HAP-1 (cell line): Measurements from ENCODE around the gene TRAM2.

Source experiments
- DNase-seq, 2 experiments: peaks; one replicate each; pipeline ENCODE4 v3.0.0-alpha.2; 2016 to 2020; ENCODE audit warnings: low spot score in 2 of 2
- H3K27me3 ChIP-seq: fragments of 250-450 bp; sonication (Bioruptor Pico); 2 replicates; pipeline ENCODE4 v1.5.1; 2020; ENCODE audit warnings: low read depth, mild to moderate bottlenecking, moderate library complexity
- H3K36me3 ChIP-seq: fragments of 250-450 bp; sonication (Bioruptor Pico); replicated peaks from 2 replicates; pipeline ENCODE4 v1.5.1; 2020; ENCODE audit warnings: mild to moderate bottlenecking
- H3K4me1 ChIP-seq: fragments of 250-450 bp; sonication (Bioruptor Pico); 2 replicates; pipeline ENCODE4 v1.5.1; 2020; ENCODE audit warnings: mild to moderate bottlenecking
- H3K4me3 ChIP-seq: fragments of 250-450 bp; sonication (Bioruptor Pico); 2 replicates; pipeline ENCODE4 v1.5.1; 2020; ENCODE audit warnings: mild to moderate bottlenecking, moderate library complexity
- H3K9me3 ChIP-seq: fragments of 250-450 bp; sonication (Bioruptor Pico); 2 replicates; pipeline ENCODE4 v1.5.1; 2020; ENCODE audit warnings: mild to moderate bottlenecking, moderate library complexity
- in situ Hi-C: fragments of 300-500 bp; cut with MboI; formaldehyde crosslinking; loops from 3 replicates; pipeline ENCODE4 v1.14.3; 2020; ENCODE audit warnings: low sequenced_read_pairs, inconsistent platforms, mixed read lengths

TRAM2 gene

GRCh38 chr6:52531396-52531795, 45.5 kb downstream of the TRAM2 start:
- H3K36me3 ChIP-seq: no peaks in the 10 kb centered on the region
- in situ Hi-C loops: no loop called here
- DNase-seq: no peak
- H3K4me1 ChIP-seq: no peaks in the 10 kb centered on the region
- H3K4me3 ChIP-seq: no peak overlapping the region
- no peaks in the 10 kb centered on the region for H3K9me3 ChIP-seq
- no peaks in the 10 kb centered on the region for H3K27me3 ChIP-seq

- in situ Hi-C loops: no loop called here
- DNase-seq: no peak
Observed at GRCh38 chr6:52530351-52530750, 46.5 kb downstream of the TRAM2 start.

GRCh38 chr6:52529311-52529710, 47.5 kb downstream of the TRAM2 start:
- in situ Hi-C loops: no loop called here
- Histone ChIP-seq H3K9me3 (no peaks in the 10 kb centered on the region), H3K36me3 (no peaks in the 10 kb centered on the region), H3K27me3 (no peaks in the 10 kb centered on the region), H3K4me1 (no peaks in the 10 kb centered on the region), H3K4me3 (no peak overlapping the region)
- no peak for DNase-seq

More at GRCh38 chr6:52530351-52530750, 46.5 kb downstream of the TRAM2 start:
- Histone ChIP-seq H3K36me3 (no peaks in the 10 kb centered on the region), H3K4me3 (no peak overlapping the region), H3K27me3 (no peaks in the 10 kb centered on the region), H3K4me1 (no peaks in the 10 kb centered on the region), H3K9me3 (no peaks in the 10 kb centered on the region)

GRCh38 chr6:52527436-52527835, 49.4 kb downstream of the TRAM2 start:
- Histone ChIP-seq H3K9me3 (no peaks in the 10 kb centered on the region), H3K4me1 (no peaks in the 10 kb centered on the region), H3K4me3 (no peak overlapping the region), H3K36me3 (no peaks in the 10 kb centered on the region), H3K27me3 (no peaks in the 10 kb centered on the region)
- in situ Hi-C loops: no loop called here
- no peak for DNase-seq

GRCh38 chr6:52526634-52527033, 50.2 kb downstream of the TRAM2 start:
- H3K4me3 ChIP-seq: no peak overlapping the region
- H3K4me1 ChIP-seq: no peaks in the 10 kb centered on the region
- H3K27me3 ChIP-seq: no peaks in the 10 kb centered on the region
- DNase-seq: no peak
- in situ Hi-C loops: no loop called here
- no peaks in the 10 kb centered on the region for H3K9me3 ChIP-seq
- H3K36me3 ChIP-seq: no peaks in the 10 kb centered on the region

- no peaks in the 10 kb centered on the region for H3K9me3 ChIP-seq
- no peaks in the 10 kb centered on the region for H3K36me3 ChIP-seq
- no peaks in the 10 kb centered on the region for H3K27me3 ChIP-seq
- H3K4me3 ChIP-seq: no peak overlapping the region
- in situ Hi-C loops: no loop called here
- no peaks in the 10 kb centered on the region for H3K4me1 ChIP-seq
- DNase-seq: no peak
Observed at GRCh38 chr6:52524918-52525317, 51.9 kb downstream of the TRAM2 start.

GRCh38 chr6:52523378-52524142, 53.3 kb downstream of the TRAM2 start:
- in situ Hi-C loops: no loop called here
- H3K9me3 ChIP-seq: no peaks in the 10 kb centered on the region
- DNase-seq: no peak
- no peaks in the 10 kb centered on the region for H3K27me3 ChIP-seq
- H3K4me1 ChIP-seq: no peaks in the 10 kb centered on the region
- no peak overlapping the region for H3K4me3 ChIP-seq
- no peaks in the 10 kb centered on the region for H3K36me3 ChIP-seq

GRCh38 chr6:52522655-52523054, 54.2 kb downstream of the TRAM2 start:
- Histone ChIP-seq H3K4me1 (no peaks in the 10 kb centered on the region), H3K4me3 (no peak overlapping the region), H3K27me3 (no peaks in the 10 kb centered on the region), H3K36me3 (no peaks in the 10 kb centered on the region), H3K9me3 (no peaks in the 10 kb centered on the region)
- in situ Hi-C loops: no loop called here
- no peak for DNase-seq

- in situ Hi-C loops: no loop called here
- no peaks in the 10 kb centered on the region for H3K4me1 ChIP-seq
Observed at GRCh38 chr6:52522151-52522626, 54.7 kb downstream of the TRAM2 start.

GRCh38 chr6:52519618-52520017, 57.2 kb downstream of the TRAM2 start:
- H3K4me3 ChIP-seq: no peak overlapping the region
- in situ Hi-C loops: no loop called here

More at GRCh38 chr6:52522151-52522626, 54.7 kb downstream of the TRAM2 start:
- no peak for DNase-seq
- no peaks in the 10 kb centered on the region for H3K9me3 ChIP-seq
- no peaks in the 10 kb centered on the region for H3K27me3 ChIP-seq
- H3K4me3 ChIP-seq: no peak overlapping the region
- H3K36me3 ChIP-seq: no peaks in the 10 kb centered on the region

GRCh38 chr6:52518279-52518945, 58.4 kb downstream of the TRAM2 start:
- in situ Hi-C loops: no loop called here
- Histone ChIP-seq H3K9me3 (no peaks in the 10 kb centered on the region), H3K27me3 (no peaks in the 10 kb centered on the region), H3K4me1 (no peaks in the 10 kb centered on the region), H3K4me3 (no peak overlapping the region), H3K36me3 (0 out of 2 replicates have a peak, but pooled peaks cover 3% of the 10 kb centered on the region)
- DNase-seq: no peak

More at GRCh38 chr6:52519618-52520017, 57.2 kb downstream of the TRAM2 start:
- DNase-seq: no peak
- Histone ChIP-seq H3K4me1 (no peaks in the 10 kb centered on the region), H3K36me3 (no peaks in the 10 kb centered on the region), H3K9me3 (no peaks in the 10 kb centered on the region), H3K27me3 (no peaks in the 10 kb centered on the region)

- 0 out of 2 replicates have a peak, but pooled peaks cover 3% of the 10 kb centered on the region for H3K36me3 ChIP-seq
- no peaks in the 10 kb centered on the region for H3K9me3 ChIP-seq
- no peak for DNase-seq
- no peaks in the 10 kb centered on the region for H3K27me3 ChIP-seq
- H3K4me3 ChIP-seq: no peak overlapping the region
- H3K4me1 ChIP-seq: no peaks in the 10 kb centered on the region
- in situ Hi-C loops: no loop called here
Observed at GRCh38 chr6:52517502-52518278, 59.2 kb downstream of the TRAM2 start.

GRCh38 chr6:52516943-52517342, 59.9 kb downstream of the TRAM2 start:
- Histone ChIP-seq H3K4me1 (no peaks in the 10 kb centered on the region), H3K4me3 (no peak overlapping the region), H3K36me3 (0 out of 2 replicates have a peak, but pooled peaks cover 3% of the 10 kb centered on the region), H3K9me3 (no peaks in the 10 kb centered on the region), H3K27me3 (no peaks in the 10 kb centered on the region)
- in situ Hi-C loops: no loop called here
- no peak for DNase-seq
